ENCODE data around the gene TCEAL9. TPM values are rescaled to one million over a fixed set of nuclear protein-coding genes. Genes with fewer than 3 reads are reported as not detected.
A peak's percentile ranks its signal among the peaks of the same experiment; 100 is the strongest.

TCEAL9 gene, protein sequence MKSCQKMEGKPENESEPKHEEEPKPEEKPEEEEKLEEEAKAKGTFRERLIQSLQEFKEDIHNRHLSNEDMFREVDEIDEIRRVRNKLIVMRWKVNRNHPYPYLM
- total RNA-seq, result 100 to 1,000 TPM in 1 of 2 donors, 10 to 100 TPM in 1; 97.6 to 125 TPM
- polyA plus RNA-seq (2013, experiment 1 of 2), result 122 TPM
- polyA plus RNA-seq (2013, experiment 2 of 2), result 140 TPM
- long read RNA-seq, experiment 1, transcript TCEAL9-202 (3 exons, 1,033 nt), result minor isoform, 27 of 100 reads
- long read RNA-seq, experiment 1, transcript TCEAL9-201 (2 exons, 699 nt), result minor isoform, 5 of 100 reads
- long read RNA-seq, experiment 1, transcript TCEAL9-203 (1 exons, 1,938 nt), result major isoform, 35 of 100 reads
- long read RNA-seq, experiment 1, partial matches to known transcripts, result 26 of 100 reads
- long read RNA-seq, experiment 1, other reads (novel, unspliced or antisense), result 7 of 100 reads
- long read RNA-seq, experiment 2, transcript TCEAL9-202 (3 exons, 1,033 nt), result major isoform, 107 of 139 reads
- long read RNA-seq, experiment 2, transcript TCEAL9-201 (2 exons, 699 nt), result minor isoform, 21 of 139 reads
- long read RNA-seq, experiment 2, partial matches to known transcripts, result 5 of 139 reads
- long read RNA-seq, experiment 2, other reads (novel, unspliced or antisense), result 3 of 139 reads
- long read RNA-seq, experiment 3, transcript TCEAL9-201 (2 exons, 699 nt), result minor isoform, 7 of 73 reads
- long read RNA-seq, experiment 3, transcript TCEAL9-202 (3 exons, 1,033 nt), result major isoform, 53 of 73 reads
- long read RNA-seq, experiment 3, partial matches to known transcripts, result 10 of 73 reads
- long read RNA-seq, experiment 3, other reads (novel, unspliced or antisense), result 2 of 73 reads
- long read RNA-seq, experiment 4, transcript TCEAL9-203 (1 exons, 1,938 nt), result minor isoform, 11 of 796 reads
- long read RNA-seq, experiment 4, transcript TCEAL9-202 (3 exons, 1,033 nt), result major isoform, 699 of 796 reads
- long read RNA-seq, experiment 4, transcript TCEAL9-201 (2 exons, 699 nt), result minor isoform, 53 of 796 reads
- long read RNA-seq, experiment 4, partial matches to known transcripts, result 33 of 796 reads
- long read RNA-seq, experiment 4, other reads (novel, unspliced or antisense), result 0 of 796 reads

DNA sequence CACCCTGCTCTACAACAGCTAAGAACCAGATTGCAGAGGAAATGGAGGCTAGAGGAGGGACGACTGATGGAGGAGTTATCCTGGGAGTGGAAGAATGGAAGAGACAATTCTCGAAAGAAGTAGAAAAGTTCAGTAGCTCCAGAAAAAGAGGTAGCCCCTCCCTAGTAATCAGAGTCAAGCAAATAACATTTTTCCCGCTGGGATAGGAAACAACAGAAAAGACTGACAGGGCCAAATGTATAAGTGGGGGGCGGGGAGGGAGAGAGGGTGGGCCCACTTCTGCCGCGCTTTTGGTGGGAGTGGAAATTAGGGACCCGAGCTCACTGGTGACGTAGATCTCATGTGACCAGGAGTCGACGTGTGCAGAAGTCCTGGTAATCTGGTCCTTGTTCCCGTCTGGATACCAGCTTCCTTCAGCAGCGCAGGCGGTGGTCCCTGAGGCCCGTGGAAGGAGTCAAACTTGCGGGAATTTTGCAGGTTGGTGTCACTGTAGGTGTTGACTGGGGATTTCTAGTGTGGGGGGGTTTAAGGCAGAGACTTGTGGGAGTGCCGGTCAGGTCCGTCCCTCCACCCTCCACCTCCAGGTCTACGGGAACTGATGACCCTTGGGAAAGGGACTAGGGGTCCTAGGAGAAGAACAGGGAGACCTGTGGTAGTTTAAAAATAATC, at the start of gene TCEAL9:
Gene TCEAL9, plus strand, starts transcription at position 377 of the 669 bp plus-strand sequence. CDS start 1,179 bp downstream, outside the sequence.
- 0 to 1% methylated on average over 2 to 15 of the region's 18 CpGs for WGBS, 2 experiments (ENCODE audit: insufficient coverage in 1 of 2, insufficient read length in 1 of 2)
- H3K9ac ChIP-seq (ENCODE audit: extremely low read depth, low read length, poor library complexity, severe bottlenecking), result peak within 1 kb of the TSS; percentile 93
- H3K27ac ChIP-seq (ENCODE audit: low read depth, low read length), result peak within 1 kb of the TSS; percentile 80
- H3K4me3 ChIP-seq (ENCODE audit: low read length), result peak within 1 kb of the TSS; percentile 95
- peaks cover 9% of the 10 kb centered on the region for H3K36me3 ChIP-seq (ENCODE audit: control insufficient read depth, insufficient read depth, low read length)
- H3K4me1 Mint-ChIP-seq, result peaks cover 17% of the 10 kb centered on the region
- no peaks in the 10 kb centered on the region for H3K9me3 ChIP-seq (ENCODE audit: control insufficient read depth, low read length)
- DNase-seq, result peak; percentile 85
- peak within 1 kb of the TSS; percentile 97 for H3K4me3 Mint-ChIP-seq
- no peaks in the 10 kb centered on the region for H3K4me1 ChIP-seq (ENCODE audit: control insufficient read depth, insufficient read depth, low read length)
- H3K36me3 Mint-ChIP-seq (ENCODE audit: low read depth), result peaks cover 8% of the 10 kb centered on the region
- TF ChIP-seq, protein P1, sequence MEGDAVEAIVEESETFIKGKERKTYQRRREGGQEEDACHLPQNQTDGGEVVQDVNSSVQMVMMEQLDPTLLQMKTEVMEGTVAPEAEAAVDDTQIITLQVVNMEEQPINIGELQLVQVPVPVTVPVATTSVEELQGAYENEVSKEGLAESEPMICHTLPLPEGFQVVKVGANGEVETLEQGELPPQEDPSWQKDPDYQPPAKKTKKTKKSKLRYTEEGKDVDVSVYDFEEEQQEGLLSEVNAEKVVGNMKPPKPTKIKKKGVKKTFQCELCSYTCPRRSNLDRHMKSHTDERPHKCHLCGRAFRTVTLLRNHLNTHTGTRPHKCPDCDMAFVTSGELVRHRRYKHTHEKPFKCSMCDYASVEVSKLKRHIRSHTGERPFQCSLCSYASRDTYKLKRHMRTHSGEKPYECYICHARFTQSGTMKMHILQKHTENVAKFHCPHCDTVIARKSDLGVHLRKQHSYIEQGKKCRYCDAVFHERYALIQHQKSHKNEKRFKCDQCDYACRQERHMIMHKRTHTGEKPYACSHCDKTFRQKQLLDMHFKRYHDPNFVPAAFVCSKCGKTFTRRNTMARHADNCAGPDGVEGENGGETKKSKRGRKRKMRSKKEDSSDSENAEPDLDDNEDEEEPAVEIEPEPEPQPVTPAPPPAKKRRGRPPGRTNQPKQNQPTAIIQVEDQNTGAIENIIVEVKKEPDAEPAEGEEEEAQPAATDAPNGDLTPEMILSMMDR (conservative IDR thresholded peaks at IDR 0.05), result no peak
- H3K27me3 Mint-ChIP-seq (ENCODE audit: insufficient read depth), result peaks cover 1% of the 10 kb centered on the region
- peak within 1 kb of the TSS; percentile 98 for H3K27ac Mint-ChIP-seq
- peaks cover 10% of the 10 kb centered on the region for H3K9me3 Mint-ChIP-seq
- H3K27me3 ChIP-seq (ENCODE audit: control insufficient read depth, insufficient read depth, low read length, poor library complexity, severe bottlenecking), result no peaks in the 10 kb centered on the region

DNA sequence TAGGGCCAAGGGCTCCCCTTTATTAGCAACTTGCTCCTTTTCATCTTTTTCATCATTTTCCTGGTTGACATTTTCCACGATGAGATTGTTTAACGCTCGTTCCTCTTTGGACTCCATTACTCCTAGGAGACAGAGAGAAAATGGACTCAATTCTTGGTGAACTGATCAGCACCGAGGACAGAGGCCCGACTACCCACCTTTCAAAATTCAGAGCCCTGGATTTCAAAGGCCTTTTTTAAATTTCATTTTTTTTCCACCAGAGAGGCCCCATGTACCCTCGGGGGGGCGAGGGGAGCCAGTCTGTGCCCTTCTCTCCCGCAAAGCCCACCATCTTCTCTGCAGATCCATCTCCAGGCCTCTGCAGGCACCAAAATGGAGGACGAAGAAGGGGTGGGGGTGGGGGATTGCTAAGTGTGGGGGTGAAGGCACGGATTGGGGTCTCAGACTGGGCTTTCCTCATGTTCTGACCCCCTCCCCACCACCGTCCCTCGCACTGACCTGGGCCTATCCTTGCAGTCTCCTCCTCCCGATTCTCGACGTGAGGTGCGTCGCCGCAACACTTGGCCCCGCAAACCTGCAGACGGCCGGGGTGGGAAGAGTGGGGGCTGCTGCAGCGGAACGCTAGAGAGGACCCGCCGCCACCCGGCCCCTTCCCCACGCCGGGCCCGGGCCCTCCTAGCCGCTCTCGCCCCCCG, 46.3 kb upstream of the TCEAL9 start:
- Mint-ChIP-seq H3K36me3 (ENCODE audit: low read depth) (no peaks in the 10 kb centered on the region), H3K27me3 (ENCODE audit: insufficient read depth) (peaks cover 7% of the 10 kb centered on the region), H3K9me3 (peaks cover 7% of the 10 kb centered on the region), H3K4me1 (peaks cover 3% of the 10 kb centered on the region), H3K27ac (no peak overlapping the region), H3K4me3 (peak overlapping the region; percentile 63)
- Histone ChIP-seq H3K4me3 (ENCODE audit: low read length) (peak overlapping the region; percentile 75), H3K9ac (ENCODE audit: extremely low read depth, low read length, poor library complexity, severe bottlenecking) (peak overlapping the region; percentile 57), H3K27me3 (ENCODE audit: control insufficient read depth, insufficient read depth, low read length, poor library complexity, severe bottlenecking) (no peaks in the 10 kb centered on the region), H3K27ac (ENCODE audit: low read depth, low read length) (no peak overlapping the region), H3K9me3 (ENCODE audit: control insufficient read depth, low read length) (no peaks in the 10 kb centered on the region), H3K36me3 (ENCODE audit: control insufficient read depth, insufficient read depth, low read length) (no peaks in the 10 kb centered on the region), H3K4me1 (ENCODE audit: control insufficient read depth, insufficient read depth, low read length) (no peaks in the 10 kb centered on the region)
- peak; percentile 67 for DNase-seq
- TF ChIP-seq, protein P1 (conservative IDR thresholded peaks at IDR 0.05), result no peak
- WGBS, 2 experiments (ENCODE audit: insufficient coverage in 1 of 2, insufficient read length in 1 of 2), result 19 to 90% methylated on average over 2 to 27 of the region's 32 CpGs

All from endodermal cell (in vitro differentiated cells).